Mesothelial cell of epicardium (in vitro differentiated cells): ENCODE results near the gene TNP2. TPM values are rescaled to one million over a fixed set of nuclear protein-coding genes. Genes with fewer than 3 reads are reported as not detected.
A peak's percentile ranks its signal among the peaks of the same experiment; 100 is the strongest.

Experiments
- DNase-seq, 2 experiments: peaks; one replicate each; pipeline ENCODE4 v3.0.0; 2021; ENCODE audit warnings: low spot score in 2 of 2; ENCODE audit not compliant: unreplicated experiment in 2 of 2
- H3K27ac Mint-ChIP-seq: 2 replicates; pipeline ENCODE4 v1.8.0; 2021; ENCODE audit warnings: mixed read lengths
- H3K27me3 Mint-ChIP-seq: 2 replicates; pipeline ENCODE4 v1.8.0; 2021; ENCODE audit warnings: low read depth, mixed read lengths
- H3K36me3 Mint-ChIP-seq: 2 replicates; pipeline ENCODE4 v1.8.0; 2021; ENCODE audit warnings: mixed read lengths
- H3K4me1 Mint-ChIP-seq: 2 replicates; pipeline ENCODE4 v1.8.0; 2021; ENCODE audit warnings: mixed read lengths
- H3K4me3 Mint-ChIP-seq: 2 replicates; pipeline ENCODE4 v1.8.0; 2021; ENCODE audit warnings: mild to moderate bottlenecking, moderate library complexity, mixed read lengths
- H3K9me3 Mint-ChIP-seq: 2 replicates; pipeline ENCODE4 v1.8.0; 2021; ENCODE audit warnings: mixed read lengths
- CTCF ChIP-seq: fragments of 200-600 bp; sonication (generic); IDR thresholded peaks from one replicate; pipeline ENCODE4 v1.5.0; 2021; ENCODE audit warnings: antibody characterized with exemption; ENCODE audit not compliant: unreplicated experiment
- microRNA-seq: library from miRNA; unstranded; fragments of <30 nt; microRNA quantifications from one replicate; pipeline ENCODE4 v1.2.0, GENCODE V29; 2021; ENCODE audit warnings: inconsistent platforms, mixed read lengths
- total RNA-seq: library from RNA; stranded (reverse); gene quantifications from 3 replicates; pipeline ENCODE4 v1.2.1, GENCODE V29; 2021

Gene TNP2
- total RNA-seq, 1 donor from 2014 or later, result not detected

- Mint-ChIP-seq H3K27me3 (no peaks in the 10 kb centered on the region), H3K9me3 (peaks cover 19% of the 10 kb centered on the region), H3K4me3 (no peak overlapping the region), H3K4me1 (no peaks in the 10 kb centered on the region), H3K27ac (no peak overlapping the region), H3K36me3 (peaks cover 3% of the 10 kb centered on the region)
- TF ChIP-seq CTCF, result peak; percentile 82
- DNase-seq, result no peak
Observed at GRCh38 chr16:11218604-11218962, 50.5 kb downstream of the TNP2 start.

Small RNAs within 50 kb of the gene (microRNA-seq; reads per million reads assigned to microRNA genes)
- gene MIR548H2, result not detected

Other genes starting within 250 kb of the TNP2 start
- 11.2 to 12.3 TPM (median 11.7 TPM) in 3 replicates for gene SOCS1, start 13.1 kb downstream of the TNP2 start, total RNA-seq
- not detected in 3 replicates for gene PRM3, start 4.3 kb upstream of the TNP2 start, total RNA-seq
- not detected in 3 replicates for gene PRM2, start 7.2 kb upstream of the TNP2 start, total RNA-seq
- not detected in 3 replicates for gene PRM1, start 12.0 kb upstream of the TNP2 start, total RNA-seq
- gene RMI2, start 76.1 kb upstream of the TNP2 start, total RNA-seq, result 18.6 to 22.4 TPM (median 19.1 TPM) in 3 replicates